HEK293T (cell line): ENCODE data around the gene SAP30.

Experiments
- CTCF ChIA-PET: fragments of 350-600 bp; formaldehyde crosslinking; extraction: SDS; loops from one replicate; lab custom pipeline; 2021; ENCODE audit warnings: antibody characterized with exemption, inconsistent platforms; lab: Yijun Ruan, JAX
- POLR2A ChIA-PET: fragments of 350-600 bp; formaldehyde crosslinking; extraction: SDS; loops from one replicate; lab custom pipeline; 2020; ENCODE audit warnings: antibody characterized with exemption, inconsistent platforms; lab: Yijun Ruan, JAX
- DNase-seq: peaks from one replicate; pipeline ENCODE4 v3.0.0; 2012; ENCODE audit warnings: mixed read lengths; ENCODE audit errors: extremely low spot score
- ARNT ChIP-seq: fragments of 450-650 bp; IDR thresholded peaks from 2 replicates; pipeline ENCODE4 v1.6.1; 2017; ENCODE audit warnings: mild to moderate bottlenecking
- BHLHE40 ChIP-seq: fragments of 450-650 bp; IDR thresholded peaks from 2 replicates; pipeline ENCODE4 v1.6.1; 2016; ENCODE audit warnings: mild to moderate bottlenecking, moderate library complexity, borderline replicate concordance
- CTBP1 ChIP-seq: fragments of 450-650 bp; IDR thresholded peaks from 2 replicates; pipeline ENCODE4 v1.6.1; 2016; ENCODE audit warnings: borderline replicate concordance
- ELF4 ChIP-seq: fragments of 450-650 bp; IDR thresholded peaks from 2 replicates; pipeline ENCODE4 v1.6.1; 2017; ENCODE audit warnings: antibody characterized with exemption
- FOXA1 ChIP-seq: fragments of 450-650 bp; IDR thresholded peaks from 2 replicates; pipeline ENCODE4 v1.6.1; 2016; ENCODE audit warnings: mild to moderate bottlenecking
- FOXK2 ChIP-seq: fragments of 450-650 bp; IDR thresholded peaks from 2 replicates; pipeline ENCODE4 v1.6.1; 2016; ENCODE audit warnings: mild to moderate bottlenecking
- FOXM1 ChIP-seq: fragments of 450-650 bp; IDR thresholded peaks from 2 replicates; pipeline ENCODE4 v1.6.1; 2017; ENCODE audit warnings: mild to moderate bottlenecking, borderline replicate concordance
- HDGF ChIP-seq: fragments of 450-650 bp; IDR thresholded peaks from 2 replicates; pipeline ENCODE4 v1.6.1; 2017; ENCODE audit warnings: antibody characterized with exemption, borderline replicate concordance
- L3MBTL2 ChIP-seq: fragments of 450-650 bp; conservative IDR thresholded peaks from 2 replicates; pipeline ENCODE4 v1.6.1; 2016; ENCODE audit warnings: mild to moderate bottlenecking
- LEF1 ChIP-seq: fragments of 450-650 bp; IDR thresholded peaks from 2 replicates; pipeline ENCODE4 v1.6.1; 2017; ENCODE audit warnings: mild to moderate bottlenecking, borderline replicate concordance
- NFRKB ChIP-seq: fragments of 450-650 bp; IDR thresholded peaks from 2 replicates; pipeline ENCODE4 v1.6.1; 2016; ENCODE audit warnings: mild to moderate bottlenecking, moderate library complexity
- PKNOX1 ChIP-seq: fragments of 450-650 bp; IDR thresholded peaks from 2 replicates; pipeline ENCODE4 v1.6.1; 2016
- SP1 ChIP-seq: fragments of 450-650 bp; IDR thresholded peaks from 2 replicates; pipeline ENCODE4 v1.6.1; 2017
- SUZ12 ChIP-seq: fragments of 450-650 bp; IDR thresholded peaks from 2 replicates; pipeline ENCODE4 v1.6.1; 2016; ENCODE audit warnings: mild to moderate bottlenecking
- TARDBP ChIP-seq: fragments of 450-650 bp; IDR thresholded peaks from 2 replicates; pipeline ENCODE4 v1.6.1; 2016
- ZNF384 ChIP-seq: fragments of 450-650 bp; IDR thresholded peaks from 2 replicates; pipeline ENCODE4 v1.6.1; 2016

The SAP30 gene

GRCh38 chr4:173413036-173413435 is 42.3 kb downstream of the SAP30 start:
- TF ChIP-seq FOXK2 (no peak), TARDBP (no peak), BHLHE40 (no peak), HDGF (no peak), FOXM1 (no peak), ELF4 (no peak), SP1 (no peak), ZNF384 (no peak), PKNOX1 (no peak), FOXA1 (no peak), ARNT (no peak), NFRKB (no peak), LEF1 (no peak)
- ChIA-PET CTCF (interaction anchor here (0.6 to 2.3 kb wide), 7 partner anchors 8 to 558 kb away, joined by 3 to 7 read pairs (median 3); no protein-coding TSS in a partner anchor), POLR2A (interaction anchor here (0.9 to 4.1 kb wide), 2 partner anchors 41 to 79 kb away, joined by 3 to 25 read pairs; partner anchors contain the start of gene HMGB2)
- no peak for DNase-seq

DNA sequence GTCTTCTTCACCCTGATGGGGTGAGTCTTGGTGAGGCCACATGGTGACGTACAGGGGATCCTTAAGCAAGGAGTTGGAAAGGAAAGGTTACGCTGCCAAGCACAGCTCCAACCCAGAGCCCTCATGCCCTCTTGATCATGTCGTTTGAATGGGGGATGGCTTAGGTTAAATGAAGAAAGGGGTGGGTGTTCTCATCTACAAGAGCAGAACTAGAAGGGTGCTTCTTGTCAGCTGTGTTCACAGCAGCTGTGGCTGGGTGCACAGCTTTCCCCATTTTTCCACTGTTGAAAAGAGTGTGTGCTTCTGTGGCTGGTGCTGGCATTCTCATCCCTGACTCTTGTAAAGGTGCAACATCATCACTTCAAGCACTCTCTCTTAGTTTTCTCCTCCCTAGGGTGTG is 43.7 kb downstream of the SAP30 start:
- ChIA-PET CTCF (interaction anchor here (0.9 to 2.3 kb wide), 2 partner anchors 95 to 391 kb away, joined by 3 to 7 read pairs; no protein-coding TSS in a partner anchor), POLR2A (interaction anchor here (1.6 kb wide), 1 partner anchor 43 kb away, joined by 3 read pairs; no protein-coding TSS in a partner anchor)
- no peak for DNase-seq
- TF ChIP-seq FOXK2, result no peak
- TF ChIP-seq PKNOX1, result no peak
- no peak for TF ChIP-seq BHLHE40
- no peak for TF ChIP-seq SP1

DNA sequence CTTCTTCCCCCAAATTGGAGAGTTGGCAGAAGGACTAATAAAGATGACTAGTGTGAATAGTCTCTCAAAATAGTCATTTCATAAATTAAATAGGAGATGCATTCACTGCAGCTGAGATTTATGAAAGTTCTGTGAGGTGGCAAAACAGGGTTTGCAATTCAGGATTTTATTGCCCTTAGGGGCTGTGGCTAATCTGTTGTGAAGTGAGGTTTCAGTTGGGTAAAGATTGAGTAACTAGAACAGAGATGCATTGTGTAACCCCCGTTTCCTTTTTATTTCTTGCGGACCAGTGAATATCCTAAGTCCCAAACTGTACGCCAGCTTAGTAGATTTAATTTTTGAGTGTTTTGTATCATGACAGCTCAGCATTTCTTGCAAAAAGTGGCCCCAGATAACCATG is 44.3 kb downstream of the SAP30 start:
- CTCF ChIA-PET, result interaction anchor here (0.9 to 1.7 kb wide), 2 partner anchors 96 to 391 kb away, joined by 3 to 4 read pairs; no protein-coding TSS in a partner anchor
- POLR2A ChIA-PET, result interaction anchor here (1.6 kb wide), 1 partner anchor 44 kb away, joined by 3 read pairs; no protein-coding TSS in a partner anchor
- TF ChIP-seq FOXA1, result no peak
- TF ChIP-seq L3MBTL2, result no peak
- no peak for TF ChIP-seq PKNOX1
- TF ChIP-seq HDGF, result no peak
- no peak for TF ChIP-seq FOXM1
- TF ChIP-seq BHLHE40, result no peak
- no peak for TF ChIP-seq NFRKB
- TF ChIP-seq SUZ12, result no peak
- TF ChIP-seq LEF1, result no peak
- TF ChIP-seq SP1, result no peak
- TF ChIP-seq FOXK2, result no peak
- no peak for TF ChIP-seq ELF4
- TF ChIP-seq TARDBP, result no peak
- no peak for TF ChIP-seq CTBP1
- no peak for TF ChIP-seq ZNF384
- DNase-seq, result no peak

DNA sequence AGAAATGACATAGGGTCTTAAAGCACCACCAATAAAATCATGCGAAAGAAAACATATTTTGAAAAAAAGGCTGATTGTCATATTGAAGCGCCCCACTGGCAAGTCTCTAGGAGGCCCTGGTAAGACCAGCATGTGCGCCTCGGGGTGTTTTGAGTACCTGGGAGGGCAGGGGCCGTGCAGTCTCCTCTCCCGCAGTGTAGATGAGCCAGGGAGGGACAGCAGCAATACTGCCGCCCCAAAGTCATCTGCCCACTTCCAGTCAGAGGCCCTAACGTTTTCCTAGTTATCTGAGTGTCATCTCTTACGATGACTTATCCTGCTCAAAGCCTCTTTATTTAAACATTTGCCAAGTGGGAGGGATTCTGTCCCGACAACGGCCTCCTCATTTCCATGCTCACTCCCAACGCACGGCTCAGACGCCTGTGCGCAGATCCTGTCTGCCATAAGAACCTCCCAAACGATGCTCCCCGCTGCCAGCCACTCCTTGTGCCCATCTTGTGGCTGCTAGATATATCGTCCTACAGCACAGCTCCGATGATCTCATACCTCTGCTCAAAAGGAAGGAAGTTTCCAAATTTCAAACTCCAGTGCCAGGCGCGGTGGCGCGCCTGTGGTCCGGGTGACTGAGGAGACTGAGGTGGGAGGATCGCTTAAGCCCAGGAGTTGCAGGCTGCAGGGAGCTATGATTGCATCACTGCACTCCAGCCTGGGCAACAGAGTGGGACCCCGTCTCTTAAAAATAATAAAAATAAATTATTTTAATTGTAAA is 45.3 kb downstream of the SAP30 start:
- ChIA-PET CTCF (interaction anchor here (0.6 to 1.7 kb wide), 5 partner anchors 13 to 114 kb away, joined by 3 to 4 read pairs (median 3); no protein-coding TSS in a partner anchor), POLR2A (interaction anchor here (1.4 to 1.6 kb wide), 2 partner anchors 45 to 81 kb away, joined by 3 to 6 read pairs; partner anchors contain the start of gene HMGB2)
- no peak for DNase-seq
- TF ChIP-seq PKNOX1, result no peak
- no peak for TF ChIP-seq L3MBTL2
- TF ChIP-seq ELF4, result no peak
- TF ChIP-seq SUZ12, result no peak
- no peak for TF ChIP-seq SP1
- TF ChIP-seq BHLHE40, result no peak
- TF ChIP-seq ARNT, result no peak

GRCh38 chr4:173417833-173418232 is 47.1 kb downstream of the SAP30 start:
- ChIA-PET POLR2A (interaction anchor here (1.0 to 1.1 kb wide), 2 partner anchors 83 to 85 kb away, joined by 3 read pairs; no protein-coding TSS in a partner anchor), CTCF (interaction anchor here (0.6 to 2.1 kb wide), 5 partner anchors 76 to 1214 kb away, joined by 4 to 8 read pairs (median 6); no protein-coding TSS in a partner anchor)
- DNase-seq, result no peak
- TF ChIP-seq ZNF384 (no peak), FOXM1 (no peak), HDGF (no peak), ELF4 (no peak), PKNOX1 (no peak), NFRKB (no peak), L3MBTL2 (no peak), CTBP1 (no peak)
